ENCODE measurements around the gene SLC19A1. TPM values are rescaled to one million over a fixed set of nuclear protein-coding genes. Genes with fewer than 3 reads are reported as not detected.
"Not testable (repeated sequence)": the region's sequence is repeated elsewhere in the genome, so short reads cannot be mapped to it uniquely, and the experiment has no call there.

Gene SLC19A1
- total RNA-seq, 1 experiment from 2014 or later, result 21.2 TPM

- DNase-seq (ENCODE audit: low spot score), result no peak
Observed at GRCh38 chr21:45576838-45577737, 34.8 kb upstream of the SLC19A1 start.

GRCh38 chr21:45575993-45576837 is 34.0 kb upstream of the SLC19A1 start:
- no peak for DNase-seq (ENCODE audit: low spot score)

GRCh38 chr21:45575304-45575992 is 33.2 kb upstream of the SLC19A1 start:
- DNase-seq (ENCODE audit: low spot score), result no peak

- no peak for DNase-seq (ENCODE audit: low spot score)
Observed at GRCh38 chr21:45574691-45575090, 32.5 kb upstream of the SLC19A1 start.

- no peak for DNase-seq (ENCODE audit: low spot score)
Observed at GRCh38 chr21:45574081-45574501, 31.9 kb upstream of the SLC19A1 start.

- no peak for DNase-seq (ENCODE audit: low spot score)
Observed at GRCh38 chr21:45573452-45574035, 31.3 kb upstream of the SLC19A1 start.

- DNase-seq (ENCODE audit: low spot score), result no peak
Observed at GRCh38 chr21:45572783-45573451, 30.7 kb upstream of the SLC19A1 start.

- DNase-seq (ENCODE audit: low spot score), result no peak
Observed at GRCh38 chr21:45572231-45572630, 30.0 kb upstream of the SLC19A1 start.

GRCh38 chr21:45571641-45572040 is 29.4 kb upstream of the SLC19A1 start:
- no peak for DNase-seq (ENCODE audit: low spot score)

GRCh38 chr21:45570826-45571601 is 28.8 kb upstream of the SLC19A1 start:
- peak; percentile 64 for DNase-seq (ENCODE audit: low spot score)

GRCh38 chr21:45570071-45570470 is 27.8 kb upstream of the SLC19A1 start:
- DNase-seq (ENCODE audit: low spot score), result no peak

- DNase-seq (ENCODE audit: low spot score), result no peak
Observed at GRCh38 chr21:45568383-45568782, 26.1 kb upstream of the SLC19A1 start.

- not testable (repeated sequence) for DNase-seq (ENCODE audit: low spot score)
Observed at GRCh38 chr21:45564137-45564536, 21.9 kb upstream of the SLC19A1 start.

GRCh38 chr21:45562965-45563364 is 20.7 kb upstream of the SLC19A1 start:
- DNase-seq (ENCODE audit: low spot score), result no peak

GRCh38 chr21:45562402-45562801 is 20.2 kb upstream of the SLC19A1 start:
- no peak for DNase-seq (ENCODE audit: low spot score)

- DNase-seq (ENCODE audit: low spot score), result not testable (repeated sequence)
Observed at GRCh38 chr21:45561241-45561640, 19.0 kb upstream of the SLC19A1 start.

GRCh38 chr21:45560106-45561021 is 18.1 kb upstream of the SLC19A1 start:
- no peak for DNase-seq (ENCODE audit: low spot score)

GRCh38 chr21:45559216-45560105 is 17.2 kb upstream of the SLC19A1 start:
- no peak for DNase-seq (ENCODE audit: low spot score)

Measured in A172 (cell line).